ENCODE measurements around the gene TCEA2. TPM values are rescaled to one million over a fixed set of nuclear protein-coding genes. Genes with fewer than 3 reads are reported as not detected.
"Not testable (repeated sequence)": the region's sequence is repeated elsewhere in the genome, so short reads cannot be mapped to it uniquely, and the experiment has no call there.

TCEA2 gene
- total and polyA plus RNA-seq, 2 donors (not counting 1 experiment from before 2014, with no cell fraction given) = 17.1 to 23.9 TPM

- not testable (repeated sequence) for H3K36me3 ChIP-seq (ENCODE audit: control insufficient read depth, insufficient read depth, low read length); DNase-seq (ENCODE audit: low read depth in 2 of 2); H3K4me2 ChIP-seq (ENCODE audit: extremely low read depth, insufficient read depth, low read length); H3K79me2 ChIP-seq (ENCODE audit: control insufficient read depth, insufficient read depth, low read length); H3K9ac ChIP-seq (ENCODE audit: insufficient read depth, low read length); H3K9me3 ChIP-seq (ENCODE audit: control insufficient read depth, insufficient read depth, low read depth, low read length); H2AFZ ChIP-seq (ENCODE audit: low read length); H3K4me1 ChIP-seq (ENCODE audit: control insufficient read depth, extremely low read depth, insufficient read depth, low read length); H3K27ac ChIP-seq (ENCODE audit: insufficient read depth, low read length); H4K20me1 ChIP-seq (ENCODE audit: control insufficient read depth, extremely low read depth, insufficient read depth, low read length); H3K4me3 ChIP-seq (replicated peaks in 1 of 4; ENCODE audit: control extremely low read depth in 1 of 4, insufficient read depth in 1 of 4, low read depth in 3 of 4, low read length in 4 of 4)
- H3K27me3 ChIP-seq (ENCODE audit: control insufficient read depth, insufficient read depth, low read length) = peaks cover 20% of the 10 kb centered on the region
Measured at GRCh38 chr20:64088586-64088985, 25.6 kb downstream of the TCEA2 start.

- no peaks in the 10 kb centered on the region for H3K4me1 ChIP-seq (ENCODE audit: control insufficient read depth, extremely low read depth, insufficient read depth, low read length)
- H3K4me3 ChIP-seq (replicated peaks in 1 of 4; ENCODE audit: control extremely low read depth in 1 of 4, insufficient read depth in 1 of 4, low read depth in 3 of 4, low read length in 4 of 4) = no peak overlapping the region
- no peaks in the 10 kb centered on the region for H3K79me2 ChIP-seq (ENCODE audit: control insufficient read depth, insufficient read depth, low read length)
- H3K27ac ChIP-seq (ENCODE audit: insufficient read depth, low read length) = no peak overlapping the region
- H3K4me2 ChIP-seq (ENCODE audit: extremely low read depth, insufficient read depth, low read length) = no peak overlapping the region
- H3K27me3 ChIP-seq (ENCODE audit: control insufficient read depth, insufficient read depth, low read length) = peaks cover 11% of the 10 kb centered on the region
- H3K9ac ChIP-seq (ENCODE audit: insufficient read depth, low read length) = no peak overlapping the region
- no peaks in the 10 kb centered on the region for H4K20me1 ChIP-seq (ENCODE audit: control insufficient read depth, extremely low read depth, insufficient read depth, low read length)
- no peak for TF ChIP-seq EZH2 (IDR thresholded peaks at IDR 0.05; ENCODE audit: low read length, missing control alignments)
- TF ChIP-seq, protein P1, sequence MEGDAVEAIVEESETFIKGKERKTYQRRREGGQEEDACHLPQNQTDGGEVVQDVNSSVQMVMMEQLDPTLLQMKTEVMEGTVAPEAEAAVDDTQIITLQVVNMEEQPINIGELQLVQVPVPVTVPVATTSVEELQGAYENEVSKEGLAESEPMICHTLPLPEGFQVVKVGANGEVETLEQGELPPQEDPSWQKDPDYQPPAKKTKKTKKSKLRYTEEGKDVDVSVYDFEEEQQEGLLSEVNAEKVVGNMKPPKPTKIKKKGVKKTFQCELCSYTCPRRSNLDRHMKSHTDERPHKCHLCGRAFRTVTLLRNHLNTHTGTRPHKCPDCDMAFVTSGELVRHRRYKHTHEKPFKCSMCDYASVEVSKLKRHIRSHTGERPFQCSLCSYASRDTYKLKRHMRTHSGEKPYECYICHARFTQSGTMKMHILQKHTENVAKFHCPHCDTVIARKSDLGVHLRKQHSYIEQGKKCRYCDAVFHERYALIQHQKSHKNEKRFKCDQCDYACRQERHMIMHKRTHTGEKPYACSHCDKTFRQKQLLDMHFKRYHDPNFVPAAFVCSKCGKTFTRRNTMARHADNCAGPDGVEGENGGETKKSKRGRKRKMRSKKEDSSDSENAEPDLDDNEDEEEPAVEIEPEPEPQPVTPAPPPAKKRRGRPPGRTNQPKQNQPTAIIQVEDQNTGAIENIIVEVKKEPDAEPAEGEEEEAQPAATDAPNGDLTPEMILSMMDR (conservative IDR thresholded peaks at IDR 0.05 in 1 of 2, IDR thresholded peaks at IDR 0.05 in 1 of 2; ENCODE audit: low read depth in 1 of 2, low read length in 2 of 2) = no peak
- no peaks in the 10 kb centered on the region for H3K9me3 ChIP-seq (ENCODE audit: control insufficient read depth, insufficient read depth, low read depth, low read length)
- DNase-seq (ENCODE audit: low read depth in 2 of 2) = no peak
- no peaks in the 10 kb centered on the region for H3K36me3 ChIP-seq (ENCODE audit: control insufficient read depth, insufficient read depth, low read length)
- H2AFZ ChIP-seq (ENCODE audit: low read length) = no peak overlapping the region
Measured at GRCh38 chr20:64090165-64090564, 27.2 kb downstream of the TCEA2 start.

DNA sequence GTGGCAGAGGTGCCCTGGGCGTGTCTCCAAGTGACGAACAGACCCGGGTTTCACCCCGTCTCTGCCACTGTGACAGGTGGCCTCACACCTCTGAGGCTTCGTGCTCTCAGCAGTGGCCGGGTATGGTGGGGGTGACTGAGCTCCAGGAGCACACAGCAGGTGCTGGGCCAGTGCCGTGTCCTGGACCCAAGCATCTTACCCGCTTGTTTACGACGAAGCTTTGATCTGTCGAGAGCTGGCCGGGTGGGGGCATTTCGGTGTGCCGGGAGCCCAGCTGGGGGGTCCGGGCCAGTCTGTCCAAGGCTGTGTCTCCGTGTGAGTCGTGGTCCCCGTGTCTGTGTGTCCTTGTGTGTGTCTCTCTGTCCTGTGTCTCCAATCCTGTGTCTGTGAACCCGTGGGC lies 28.3 kb downstream of the TCEA2 start:
- Histone ChIP-seq H3K9me3 (ENCODE audit: control insufficient read depth, insufficient read depth, low read depth, low read length) (no peaks in the 10 kb centered on the region), H3K4me2 (ENCODE audit: extremely low read depth, insufficient read depth, low read length) (no peak overlapping the region), H3K9ac (ENCODE audit: insufficient read depth, low read length) (no peak overlapping the region), H2AFZ (ENCODE audit: low read length) (no peak overlapping the region), H3K4me3 (replicated peaks in 1 of 4; ENCODE audit: control extremely low read depth in 1 of 4, insufficient read depth in 1 of 4, low read depth in 3 of 4, low read length in 4 of 4) (no peak overlapping the region), H3K27ac (ENCODE audit: insufficient read depth, low read length) (no peak overlapping the region), H4K20me1 (ENCODE audit: control insufficient read depth, extremely low read depth, insufficient read depth, low read length) (no peaks in the 10 kb centered on the region), H3K79me2 (ENCODE audit: control insufficient read depth, insufficient read depth, low read length) (no peaks in the 10 kb centered on the region), H3K4me1 (ENCODE audit: control insufficient read depth, extremely low read depth, insufficient read depth, low read length) (no peaks in the 10 kb centered on the region), H3K27me3 (ENCODE audit: control insufficient read depth, insufficient read depth, low read length) (no peaks in the 10 kb centered on the region), H3K36me3 (ENCODE audit: control insufficient read depth, insufficient read depth, low read length) (no peaks in the 10 kb centered on the region)
- TF ChIP-seq, protein P1 (conservative IDR thresholded peaks at IDR 0.05 in 1 of 2, IDR thresholded peaks at IDR 0.05 in 1 of 2; ENCODE audit: low read depth in 1 of 2, low read length in 2 of 2) = no peak
- no peak for TF ChIP-seq EZH2 (IDR thresholded peaks at IDR 0.05; ENCODE audit: low read length, missing control alignments)
- no peak for DNase-seq (ENCODE audit: low read depth in 2 of 2)

Data from fibroblast of lung (primary cell).